T-helper 1 cell treated with Interleukin-12 subunit alpha and Interleukin-12 subunit beta and Interleukin-4 antibody, amounts not matched to agents 30 μg/mL and 1 μg/mL, for 36 hours (primary cell): ENCODE data around the gene MCM5.

Experiments used
- H3K27ac Mint-ChIP-seq: one replicate; pipeline ENCODE4 v1.8.0; 2021; ENCODE audit warnings: mild to moderate bottlenecking, mixed read lengths
- H3K27me3 Mint-ChIP-seq: one replicate; pipeline ENCODE4 v1.8.0; 2021; ENCODE audit warnings: low read depth, mixed read lengths
- H3K36me3 Mint-ChIP-seq: one replicate; pipeline ENCODE4 v1.8.0; 2021; ENCODE audit warnings: low read depth, mixed read lengths
- H3K4me1 Mint-ChIP-seq: one replicate; pipeline ENCODE4 v1.8.0; 2021; ENCODE audit warnings: low read depth, mixed read lengths
- H3K4me3 Mint-ChIP-seq: one replicate; pipeline ENCODE4 v1.8.0; 2021; ENCODE audit warnings: mild to moderate bottlenecking, moderate library complexity, mixed read lengths
- H3K9me3 Mint-ChIP-seq: one replicate; pipeline ENCODE4 v1.8.0; 2021; ENCODE audit warnings: mixed read lengths

Gene MCM5

GRCh38 chr22:35369996-35370395, 29.9 kb upstream of the MCM5 start:
- H3K4me1 Mint-ChIP-seq = peaks cover 7% of the 10 kb centered on the region
- H3K27me3 Mint-ChIP-seq = peaks cover 23% of the 10 kb centered on the region
- no peaks in the 10 kb centered on the region for H3K9me3 Mint-ChIP-seq
- H3K27ac Mint-ChIP-seq = no peak overlapping the region
- H3K4me3 Mint-ChIP-seq = no peak overlapping the region
- H3K36me3 Mint-ChIP-seq = no peaks in the 10 kb centered on the region

DNA sequence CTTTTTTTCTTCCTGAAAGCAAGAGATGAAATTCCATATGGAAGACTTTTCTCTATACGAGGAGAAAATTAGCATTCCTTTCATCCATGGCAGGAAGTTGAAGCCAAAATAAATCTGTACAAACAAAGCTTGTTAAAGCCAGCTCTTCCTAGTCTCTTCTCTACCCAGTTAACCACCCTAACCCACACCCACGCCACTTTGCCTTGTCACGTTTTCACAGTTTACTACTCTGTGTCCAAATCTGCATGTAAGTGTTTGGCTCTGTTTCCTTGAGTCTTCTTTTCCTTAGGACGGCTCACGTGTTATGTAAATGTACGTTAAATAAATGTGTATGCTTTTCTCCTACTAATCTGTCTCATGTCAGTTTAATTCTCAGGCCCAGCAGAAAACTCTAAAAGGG, 26.2 kb upstream of the MCM5 start:
- Mint-ChIP-seq H3K27ac (no peak overlapping the region), H3K4me1 (peaks cover 17% of the 10 kb centered on the region), H3K9me3 (no peaks in the 10 kb centered on the region), H3K4me3 (no peak overlapping the region), H3K27me3 (peaks cover 12% of the 10 kb centered on the region), H3K36me3 (no peaks in the 10 kb centered on the region)

DNA sequence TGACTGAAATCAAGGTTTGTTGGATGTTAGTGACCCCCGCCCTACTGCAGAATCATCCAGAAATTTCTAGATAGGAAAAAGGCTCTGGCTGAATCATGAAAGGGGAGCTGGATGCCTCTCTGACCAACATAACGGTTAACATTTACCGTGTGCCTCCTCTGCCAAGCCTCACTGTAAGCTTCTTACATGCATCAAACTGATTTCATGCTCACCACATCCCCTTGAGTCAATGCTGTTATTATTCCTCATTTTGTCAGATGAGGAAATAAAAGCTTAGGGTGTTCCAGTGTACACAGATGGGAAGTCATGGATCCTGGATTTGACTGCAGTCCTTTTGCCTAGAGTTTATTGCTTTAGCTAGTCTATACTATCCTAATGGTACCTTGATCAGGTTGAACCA, 24.9 kb upstream of the MCM5 start:
- H3K36me3 Mint-ChIP-seq = no peaks in the 10 kb centered on the region
- no peak overlapping the region for H3K27ac Mint-ChIP-seq
- peaks cover 17% of the 10 kb centered on the region for H3K4me1 Mint-ChIP-seq
- no peaks in the 10 kb centered on the region for H3K9me3 Mint-ChIP-seq
- peaks cover 9% of the 10 kb centered on the region for H3K27me3 Mint-ChIP-seq
- no peak overlapping the region for H3K4me3 Mint-ChIP-seq

DNA sequence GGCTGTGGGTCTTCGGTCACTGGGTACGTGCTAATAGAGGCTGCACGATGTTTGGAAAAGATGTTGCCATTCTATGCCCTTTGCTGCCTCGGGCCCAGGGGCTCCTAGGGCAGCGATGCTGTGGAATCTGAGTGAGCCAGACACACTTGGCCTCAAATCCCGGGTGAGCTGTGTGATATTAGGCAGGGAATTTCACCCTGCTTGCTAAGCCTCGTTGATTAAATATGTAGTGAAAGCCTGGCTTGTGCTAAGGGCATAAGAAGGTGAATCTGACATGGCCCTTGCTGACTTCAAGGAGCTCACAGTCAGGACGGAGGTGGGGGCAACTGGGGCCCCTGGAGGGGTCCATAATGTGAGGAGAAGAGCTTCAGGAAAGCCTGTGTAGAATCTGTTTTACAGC, 24.4 kb upstream of the MCM5 start:
- Mint-ChIP-seq H3K9me3 (no peaks in the 10 kb centered on the region), H3K27me3 (peaks cover 12% of the 10 kb centered on the region), H3K36me3 (no peaks in the 10 kb centered on the region), H3K4me3 (no peak overlapping the region), H3K27ac (no peak overlapping the region), H3K4me1 (peaks cover 20% of the 10 kb centered on the region)

GRCh38 chr22:35376728-35377472, 23.0 kb upstream of the MCM5 start:
- Mint-ChIP-seq H3K4me1 (peaks cover 25% of the 10 kb centered on the region), H3K27me3 (peaks cover 18% of the 10 kb centered on the region), H3K4me3 (no peak overlapping the region), H3K9me3 (no peaks in the 10 kb centered on the region), H3K27ac (peak overlapping the region; percentile 64), H3K36me3 (no peaks in the 10 kb centered on the region)

DNA sequence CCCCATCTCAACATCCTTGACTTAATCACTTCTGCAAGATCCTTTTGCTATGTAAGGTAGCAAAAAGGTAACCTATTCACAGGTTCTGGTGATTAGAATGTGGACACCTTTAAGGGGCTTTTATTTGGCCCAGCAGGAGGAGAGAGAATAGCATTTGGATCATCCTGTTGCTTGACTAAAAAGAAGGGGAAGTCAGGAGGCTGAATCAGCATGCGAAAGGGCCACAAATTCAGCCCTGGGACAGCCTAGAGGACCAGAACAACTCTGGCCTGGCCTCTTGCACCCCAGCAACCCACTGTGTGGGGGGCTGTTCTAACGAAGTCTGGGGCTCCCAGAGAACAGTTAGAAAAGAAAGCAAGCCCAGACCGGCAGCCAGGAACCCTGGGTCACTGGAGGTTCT, 22.2 kb upstream of the MCM5 start:
- Mint-ChIP-seq H3K9me3 (no peaks in the 10 kb centered on the region), H3K4me1 (peaks cover 22% of the 10 kb centered on the region), H3K4me3 (no peak overlapping the region), H3K27ac (peak overlapping the region; percentile 64), H3K36me3 (no peaks in the 10 kb centered on the region), H3K27me3 (peaks cover 22% of the 10 kb centered on the region)

DNA sequence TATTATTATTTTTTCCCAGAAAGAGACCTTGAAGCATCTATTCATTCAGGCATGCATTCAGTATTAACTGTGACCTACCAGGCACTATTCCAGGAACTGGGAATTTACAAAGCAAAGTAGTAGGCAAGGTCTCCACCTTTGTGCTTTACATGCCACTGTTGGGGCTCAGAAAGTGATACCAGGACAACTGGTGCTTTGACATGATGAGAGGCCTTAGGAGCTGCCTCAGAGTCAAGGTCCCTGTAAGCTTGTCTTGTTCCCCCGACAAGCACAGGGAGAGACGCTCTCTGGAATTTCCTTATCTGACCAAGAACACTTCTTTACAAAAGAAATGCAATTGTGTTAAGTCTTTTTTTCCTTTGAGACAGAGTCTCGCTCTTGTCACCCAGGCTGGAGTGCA, 21.3 kb upstream of the MCM5 start:
- Mint-ChIP-seq H3K27me3 (peaks cover 29% of the 10 kb centered on the region), H3K4me1 (peaks cover 22% of the 10 kb centered on the region)

GRCh38 chr22:35379146-35379993, 20.6 kb upstream of the MCM5 start:
- no peak overlapping the region for H3K27ac Mint-ChIP-seq
- no peak overlapping the region for H3K4me3 Mint-ChIP-seq
- H3K36me3 Mint-ChIP-seq = no peaks in the 10 kb centered on the region
- no peaks in the 10 kb centered on the region for H3K9me3 Mint-ChIP-seq
- peaks cover 30% of the 10 kb centered on the region for H3K27me3 Mint-ChIP-seq
- peaks cover 22% of the 10 kb centered on the region for H3K4me1 Mint-ChIP-seq

More for the DNA sequence above, 21.3 kb upstream of the MCM5 start:
- no peak overlapping the region for H3K27ac Mint-ChIP-seq
- H3K36me3 Mint-ChIP-seq = no peaks in the 10 kb centered on the region
- no peaks in the 10 kb centered on the region for H3K9me3 Mint-ChIP-seq
- no peak overlapping the region for H3K4me3 Mint-ChIP-seq

GRCh38 chr22:35380013-35380412, 19.9 kb upstream of the MCM5 start:
- no peak overlapping the region for H3K27ac Mint-ChIP-seq
- H3K9me3 Mint-ChIP-seq = no peaks in the 10 kb centered on the region
- H3K4me3 Mint-ChIP-seq = no peak overlapping the region
- H3K27me3 Mint-ChIP-seq = peaks cover 36% of the 10 kb centered on the region
- H3K36me3 Mint-ChIP-seq = no peaks in the 10 kb centered on the region
- H3K4me1 Mint-ChIP-seq = peaks cover 22% of the 10 kb centered on the region

- Mint-ChIP-seq H3K4me3 (peak within 1 kb of the TSS; percentile 60), H3K27ac (no peak within 1 kb of the TSS), H3K36me3 (no peaks in the 10 kb centered on the region), H3K9me3 (no peaks in the 10 kb centered on the region), H3K4me1 (peaks cover 22% of the 10 kb centered on the region), H3K27me3 (peaks cover 37% of the 10 kb centered on the region)
Observed at GRCh38 chr22:35380537-35381423, 19.2 kb upstream of the MCM5 start, which contains the start of gene HMOX1. Gene HMOX1 (plus strand): TSS chr22:35381096. CDS start chr22:35381174, 78 bp downstream.

DNA sequence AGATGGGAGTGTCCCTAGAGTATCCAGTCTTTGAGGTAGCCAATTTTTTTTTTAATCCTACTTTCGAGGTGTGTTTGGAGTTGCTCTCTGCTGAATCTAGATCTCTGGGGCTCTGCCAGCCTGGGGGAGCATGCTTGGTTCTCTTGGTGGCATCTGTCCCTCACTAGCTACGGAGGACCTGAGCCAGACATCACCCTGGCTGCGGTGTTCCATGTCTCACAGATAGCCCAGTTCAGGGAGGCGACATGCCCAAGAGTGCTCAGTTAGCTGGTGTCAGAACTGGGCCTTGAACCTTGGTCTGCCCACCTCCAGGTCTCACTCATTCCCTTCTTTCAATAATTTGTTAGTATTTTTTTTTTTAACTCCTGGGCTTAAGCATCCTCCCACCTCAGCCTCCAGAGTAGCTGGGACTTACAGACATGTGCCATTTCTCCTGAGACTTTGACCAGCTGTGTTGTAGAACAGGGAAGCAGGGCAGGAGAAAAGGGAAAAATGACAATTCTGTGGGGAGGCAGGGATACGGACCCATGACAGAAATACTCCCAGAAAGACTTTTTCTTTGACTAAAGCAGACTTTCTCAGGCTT, 18.4 kb upstream of the MCM5 start:
- peaks cover 22% of the 10 kb centered on the region for H3K4me1 Mint-ChIP-seq
- H3K27ac Mint-ChIP-seq = no peak overlapping the region
- H3K36me3 Mint-ChIP-seq = no peaks in the 10 kb centered on the region
- peak overlapping the region; percentile 60 for H3K4me3 Mint-ChIP-seq
- peaks cover 37% of the 10 kb centered on the region for H3K27me3 Mint-ChIP-seq
- no peaks in the 10 kb centered on the region for H3K9me3 Mint-ChIP-seq

DNA sequence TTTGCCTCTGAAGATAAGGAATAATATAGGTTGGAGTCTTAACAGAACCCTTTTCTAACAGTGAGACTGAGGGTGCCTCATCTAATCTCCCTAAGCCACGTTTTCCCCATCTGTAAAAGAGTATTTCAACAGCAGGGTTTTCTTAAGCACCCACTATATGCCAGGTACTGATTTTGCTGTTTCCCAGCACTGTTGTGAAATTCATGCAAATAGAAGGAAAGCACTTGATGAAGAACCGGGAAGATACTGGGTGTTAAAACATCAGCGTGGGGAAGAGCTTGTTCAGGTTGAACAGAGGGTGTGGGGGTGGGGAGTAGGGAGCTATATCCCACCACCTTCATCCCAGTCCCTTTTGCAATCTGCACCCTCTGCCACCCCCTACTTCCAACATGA, 16.3 kb upstream of the MCM5 start:
- H3K9me3 Mint-ChIP-seq = no peaks in the 10 kb centered on the region
- no peaks in the 10 kb centered on the region for H3K36me3 Mint-ChIP-seq
- H3K27ac Mint-ChIP-seq = no peak overlapping the region
- peaks cover 12% of the 10 kb centered on the region for H3K4me1 Mint-ChIP-seq
- H3K4me3 Mint-ChIP-seq = no peak overlapping the region
- peaks cover 37% of the 10 kb centered on the region for H3K27me3 Mint-ChIP-seq

DNA sequence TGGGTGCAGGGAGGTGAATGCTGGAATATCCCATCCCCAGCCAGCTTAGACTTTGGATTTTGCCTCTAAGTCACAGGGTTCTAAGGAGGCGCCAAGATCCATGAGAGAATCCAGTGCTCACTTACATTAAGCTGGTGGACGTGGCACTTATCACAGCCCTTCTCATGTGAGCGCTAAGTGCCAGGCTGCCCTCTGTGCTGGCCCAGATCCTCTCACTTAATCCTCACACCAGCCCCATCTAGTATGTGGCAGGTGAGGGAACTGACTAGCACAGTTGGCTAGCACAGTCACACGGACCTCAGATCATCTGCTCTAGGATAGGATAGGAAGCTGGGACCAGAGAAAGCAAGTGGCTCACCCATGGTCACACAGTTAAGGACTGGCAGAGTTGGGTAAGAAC, 15.4 kb upstream of the MCM5 start:
- H3K27me3 Mint-ChIP-seq = peaks cover 34% of the 10 kb centered on the region
- H3K4me1 Mint-ChIP-seq = peaks cover 12% of the 10 kb centered on the region
- H3K36me3 Mint-ChIP-seq = no peaks in the 10 kb centered on the region
- H3K4me3 Mint-ChIP-seq = no peak overlapping the region
- no peaks in the 10 kb centered on the region for H3K9me3 Mint-ChIP-seq
- no peak overlapping the region for H3K27ac Mint-ChIP-seq

GRCh38 chr22:35384975-35385588, 14.9 kb upstream of the MCM5 start:
- H3K27me3 Mint-ChIP-seq = peaks cover 35% of the 10 kb centered on the region
- no peak overlapping the region for H3K27ac Mint-ChIP-seq
- no peaks in the 10 kb centered on the region for H3K9me3 Mint-ChIP-seq
- no peak overlapping the region for H3K4me3 Mint-ChIP-seq
- H3K36me3 Mint-ChIP-seq = no peaks in the 10 kb centered on the region
- H3K4me1 Mint-ChIP-seq = peaks cover 12% of the 10 kb centered on the region
